IgD-negative memory B cell (primary cell): ENCODE results near the gene IWS1. TPM values are rescaled to one million over a fixed set of nuclear protein-coding genes. Genes with fewer than 3 reads are reported as not detected.

Experiments used
- H3K27ac Mint-ChIP-seq, 3 donors: one replicate each; pipeline ENCODE4 v1.8.0; 2020 to 2022; ENCODE audit warnings: mild to moderate bottlenecking in 3 of 3, mixed read lengths in 3 of 3, moderate library complexity in 1 of 3
- H3K27me3 Mint-ChIP-seq: one replicate; pipeline ENCODE4 v1.8.0; 2021; ENCODE audit warnings: mixed read lengths
- H3K36me3 Mint-ChIP-seq: one replicate; pipeline ENCODE4 v1.8.0; 2020; ENCODE audit warnings: mild to moderate bottlenecking, mixed read lengths
- H3K4me1 Mint-ChIP-seq, 3 donors: one replicate each; pipeline ENCODE4 v1.8.0; 2020 to 2022; ENCODE audit warnings: mixed read lengths in 3 of 3, mild to moderate bottlenecking in 1 of 3
- H3K4me3 Mint-ChIP-seq, 4 donors: one replicate each; pipeline ENCODE4 v1.8.0; 2020 to 2022; ENCODE audit warnings: mild to moderate bottlenecking in 4 of 4, mixed read lengths in 4 of 4, moderate library complexity in 3 of 4
- H3K9me3 Mint-ChIP-seq, 3 donors: one replicate each; pipeline ENCODE4 v1.8.0; 2020 to 2021; ENCODE audit warnings: mixed read lengths in 3 of 3, mild to moderate bottlenecking in 1 of 3
- polyA plus RNA-seq: library from polyadenylated mRNA; unstranded; fragments of 300-500 nt; fragmentation: Illumina TruSeq; gene quantifications from one replicate; pipeline ENCODE4 v1.2.3, GENCODE V29; 2021

IWS1 gene
- polyA plus RNA-seq, 1 donor from 2014 or later: 30.0 TPM

GRCh38 chr2:127475788-127476187, 50.5 kb downstream of the IWS1 start:
- peaks cover 2% of the 10 kb centered on the region for H3K36me3 Mint-ChIP-seq
- no peaks in the 10 kb centered on the region for H3K4me1 Mint-ChIP-seq
- no peaks in the 10 kb centered on the region for H3K27me3 Mint-ChIP-seq
- H3K4me3 Mint-ChIP-seq: no peak overlapping the region
- H3K9me3 Mint-ChIP-seq: peaks cover 0 to 6% (median 4%) of the 10 kb centered on the region in 3 donors
- H3K27ac Mint-ChIP-seq: no peak overlapping the region

GRCh38 chr2:127472268-127472667, 54.0 kb downstream of the IWS1 start:
- H3K9me3 Mint-ChIP-seq: peaks cover 0 to 6% (median 4%) of the 10 kb centered on the region in 3 donors
- no peak overlapping the region for H3K4me3 Mint-ChIP-seq
- no peaks in the 10 kb centered on the region for H3K27me3 Mint-ChIP-seq
- H3K36me3 Mint-ChIP-seq: peaks cover 8% of the 10 kb centered on the region
- no peak overlapping the region for H3K27ac Mint-ChIP-seq
- no peaks in the 10 kb centered on the region for H3K4me1 Mint-ChIP-seq

- Mint-ChIP-seq H3K9me3 (peaks cover 0 to 6% (median 4%) of the 10 kb centered on the region in 3 donors), H3K4me1 (no peaks in the 10 kb centered on the region), H3K36me3 (peaks cover 8% of the 10 kb centered on the region), H3K27me3 (no peaks in the 10 kb centered on the region), H3K27ac (no peak overlapping the region), H3K4me3 (no peak overlapping the region)
These were observed 54.9 kb downstream of the IWS1 start for GRCh38 chr2:127471286-127471988.

- Mint-ChIP-seq H3K36me3 (peaks cover 11% of the 10 kb centered on the region), H3K4me3 (no peak overlapping the region), H3K27me3 (no peaks in the 10 kb centered on the region), H3K4me1 (no peaks in the 10 kb centered on the region), H3K9me3 (no peaks in the 10 kb centered on the region), H3K27ac (no peak overlapping the region)
These were observed 56.3 kb downstream of the IWS1 start for GRCh38 chr2:127469974-127470373.

GRCh38 chr2:127469051-127469450, 57.2 kb downstream of the IWS1 start:
- Mint-ChIP-seq H3K9me3 (no peaks in the 10 kb centered on the region), H3K4me1 (no peaks in the 10 kb centered on the region), H3K36me3 (peaks cover 11% of the 10 kb centered on the region), H3K4me3 (no peak overlapping the region), H3K27me3 (no peaks in the 10 kb centered on the region), H3K27ac (no peak overlapping the region)

GRCh38 chr2:127465258-127465657, 61.0 kb downstream of the IWS1 start:
- Mint-ChIP-seq H3K4me1 (no peaks in the 10 kb centered on the region), H3K27me3 (no peaks in the 10 kb centered on the region), H3K4me3 (no peak overlapping the region), H3K36me3 (peaks cover 9% of the 10 kb centered on the region), H3K9me3 (no peaks in the 10 kb centered on the region), H3K27ac (no peak overlapping the region)

GRCh38 chr2:127464470-127465257, 61.6 kb downstream of the IWS1 start:
- no peak overlapping the region for H3K4me3 Mint-ChIP-seq
- H3K27me3 Mint-ChIP-seq: no peaks in the 10 kb centered on the region
- no peaks in the 10 kb centered on the region for H3K9me3 Mint-ChIP-seq
- peaks cover 9% of the 10 kb centered on the region for H3K36me3 Mint-ChIP-seq
- no peaks in the 10 kb centered on the region for H3K4me1 Mint-ChIP-seq
- no peak overlapping the region for H3K27ac Mint-ChIP-seq

GRCh38 chr2:127463155-127463991, 62.9 kb downstream of the IWS1 start:
- Mint-ChIP-seq H3K9me3 (no peaks in the 10 kb centered on the region), H3K36me3 (peaks cover 9% of the 10 kb centered on the region), H3K27me3 (no peaks in the 10 kb centered on the region), H3K4me3 (no peak overlapping the region), H3K27ac (no peak overlapping the region), H3K4me1 (no peaks in the 10 kb centered on the region)

- H3K4me3 Mint-ChIP-seq: no peak overlapping the region
- no peaks in the 10 kb centered on the region for H3K9me3 Mint-ChIP-seq
- H3K27ac Mint-ChIP-seq: no peak overlapping the region
- peaks cover 7% of the 10 kb centered on the region for H3K36me3 Mint-ChIP-seq
- no peaks in the 10 kb centered on the region for H3K27me3 Mint-ChIP-seq
- peaks cover 0 to 2% (median 0%) of the 10 kb centered on the region in 3 donors for H3K4me1 Mint-ChIP-seq
These were observed 63.8 kb downstream of the IWS1 start for GRCh38 chr2:127462461-127462860.

- no peaks in the 10 kb centered on the region for H3K27me3 Mint-ChIP-seq
- no peaks in the 10 kb centered on the region for H3K9me3 Mint-ChIP-seq
- no peak overlapping the region for H3K4me3 Mint-ChIP-seq
- peaks cover 3% of the 10 kb centered on the region for H3K36me3 Mint-ChIP-seq
- H3K4me1 Mint-ChIP-seq: peaks cover 0 to 3% (median 0%) of the 10 kb centered on the region in 3 donors
- H3K27ac Mint-ChIP-seq: no peak overlapping the region
These were observed 69.3 kb downstream of the IWS1 start for GRCh38 chr2:127456960-127457359.

GRCh38 chr2:127455566-127456493, 70.5 kb downstream of the IWS1 start:
- Mint-ChIP-seq H3K9me3 (no peaks in the 10 kb centered on the region), H3K27me3 (no peaks in the 10 kb centered on the region), H3K4me3 (peak overlapping the region in 1 of 4 donors; percentile 50), H3K27ac (peak overlapping the region in 1 of 3 donors; percentile 24), H3K4me1 (peaks cover 0 to 3% (median 0%) of the 10 kb centered on the region in 3 donors), H3K36me3 (peaks cover 3% of the 10 kb centered on the region)

- peaks cover 3% of the 10 kb centered on the region for H3K36me3 Mint-ChIP-seq
- no peaks in the 10 kb centered on the region for H3K9me3 Mint-ChIP-seq
- no peak overlapping the region for H3K27ac Mint-ChIP-seq
- H3K4me1 Mint-ChIP-seq: peaks cover 0 to 3% (median 0%) of the 10 kb centered on the region in 3 donors
- H3K4me3 Mint-ChIP-seq: no peak overlapping the region
- H3K27me3 Mint-ChIP-seq: no peaks in the 10 kb centered on the region
These were observed 71.4 kb downstream of the IWS1 start for GRCh38 chr2:127454595-127455565.

- H3K4me3 Mint-ChIP-seq: peak overlapping the region in 2 of 4 donors; percentile 30 to 41
- peaks cover 4% of the 10 kb centered on the region for H3K36me3 Mint-ChIP-seq
- no peak overlapping the region for H3K27ac Mint-ChIP-seq
- H3K4me1 Mint-ChIP-seq: peaks cover 0 to 3% (median 0%) of the 10 kb centered on the region in 3 donors
- no peaks in the 10 kb centered on the region for H3K27me3 Mint-ChIP-seq
- no peaks in the 10 kb centered on the region for H3K9me3 Mint-ChIP-seq
These were observed 72.7 kb downstream of the IWS1 start for GRCh38 chr2:127453392-127454171.
